Measurements from ENCODE around the gene RAB11FIP4.

The RAB11FIP4 gene

GRCh38 chr17:31413081-31413799, 21.8 kb downstream of the RAB11FIP4 start:
- no peak overlapping the region for H3K27ac ChIP-seq (ENCODE audit: low read depth, low read length)

DNA sequence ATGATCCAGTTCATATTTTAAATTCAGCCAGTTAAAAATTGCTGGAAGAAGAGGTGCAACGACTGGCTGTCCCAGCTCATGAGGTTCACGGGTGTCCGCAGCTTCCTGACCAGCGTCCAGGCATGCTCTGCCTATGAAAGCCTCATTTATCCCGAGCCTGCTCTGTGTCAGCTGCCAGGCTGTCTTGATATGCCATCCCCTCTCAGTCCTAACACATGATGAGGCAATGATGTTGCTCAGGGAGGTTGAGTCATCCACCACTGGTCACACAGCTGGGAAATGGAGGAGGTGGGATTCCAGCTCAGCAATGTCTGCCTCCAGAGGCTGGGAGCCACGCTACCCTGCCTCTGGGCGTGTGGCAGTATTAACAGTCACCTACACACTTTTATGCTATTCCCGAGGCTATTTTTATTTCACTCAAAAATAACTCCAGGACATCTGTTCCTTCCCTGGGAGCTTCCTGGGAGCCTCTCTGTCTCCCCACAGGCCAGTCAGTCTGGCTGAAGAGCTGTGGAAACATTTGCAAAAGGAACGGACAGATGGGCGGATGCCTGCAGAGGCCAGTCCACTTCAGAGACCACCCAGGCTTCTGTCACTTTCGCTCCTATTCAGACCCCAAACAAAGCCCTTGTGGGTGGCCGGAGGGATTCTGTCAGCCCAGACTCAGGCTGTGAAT, 22.5 kb downstream of the RAB11FIP4 start:
- Histone ChIP-seq H3K4me1 (ENCODE audit: control insufficient read depth, insufficient read depth, low read length) (peaks cover 35% of the 10 kb centered on the region), H3K9me3 (ENCODE audit: control insufficient read depth, insufficient read depth, low read length) (no peaks in the 10 kb centered on the region), H3K36me3 (ENCODE audit: control insufficient read depth, insufficient read depth, low read length) (no peaks in the 10 kb centered on the region), H3K4me3 (ENCODE audit: low read depth, low read length) (no peak overlapping the region), H3K27ac (ENCODE audit: low read depth, low read length) (peak overlapping the region; percentile 35), H3K27me3 (ENCODE audit: control insufficient read depth, insufficient read depth, low read length) (no peaks in the 10 kb centered on the region), H3K9ac (ENCODE audit: low read depth, low read length) (no peak overlapping the region)

More at GRCh38 chr17:31413081-31413799, 21.8 kb downstream of the RAB11FIP4 start:
- Histone ChIP-seq H3K9ac (ENCODE audit: low read depth, low read length) (no peak overlapping the region), H3K9me3 (ENCODE audit: control insufficient read depth, insufficient read depth, low read length) (no peaks in the 10 kb centered on the region), H3K27me3 (ENCODE audit: control insufficient read depth, insufficient read depth, low read length) (no peaks in the 10 kb centered on the region), H3K4me1 (ENCODE audit: control insufficient read depth, insufficient read depth, low read length) (peaks cover 31% of the 10 kb centered on the region), H3K36me3 (ENCODE audit: control insufficient read depth, insufficient read depth, low read length) (no peaks in the 10 kb centered on the region), H3K4me3 (ENCODE audit: low read depth, low read length) (no peak overlapping the region)

DNA sequence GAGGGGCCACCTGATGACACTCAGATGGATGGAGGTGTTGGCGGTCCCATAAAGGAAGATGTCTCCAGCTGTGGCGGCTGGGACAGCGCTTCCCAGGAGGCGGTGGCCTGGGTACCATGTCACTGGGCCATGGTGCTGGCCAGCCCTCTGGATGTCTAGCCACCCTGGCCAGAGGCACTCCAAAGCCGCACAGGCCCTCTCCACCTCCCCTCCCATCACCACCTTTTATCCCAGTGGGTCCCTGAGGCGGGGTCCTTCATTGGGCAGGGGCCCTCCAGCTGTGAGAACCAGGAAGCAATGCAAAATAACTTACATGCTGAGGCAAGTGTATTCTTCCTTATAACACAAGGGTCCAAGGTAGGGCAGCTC, 23.1 kb downstream of the RAB11FIP4 start:
- H3K4me1 ChIP-seq (ENCODE audit: control insufficient read depth, insufficient read depth, low read length): peaks cover 39% of the 10 kb centered on the region
- H3K4me3 ChIP-seq (ENCODE audit: low read depth, low read length): no peak overlapping the region
- H3K27me3 ChIP-seq (ENCODE audit: control insufficient read depth, insufficient read depth, low read length): no peaks in the 10 kb centered on the region
- no peak overlapping the region for H3K27ac ChIP-seq (ENCODE audit: low read depth, low read length)
- H3K9me3 ChIP-seq (ENCODE audit: control insufficient read depth, insufficient read depth, low read length): no peaks in the 10 kb centered on the region
- H3K36me3 ChIP-seq (ENCODE audit: control insufficient read depth, insufficient read depth, low read length): no peaks in the 10 kb centered on the region
- H3K9ac ChIP-seq (ENCODE audit: low read depth, low read length): no peak overlapping the region

DNA sequence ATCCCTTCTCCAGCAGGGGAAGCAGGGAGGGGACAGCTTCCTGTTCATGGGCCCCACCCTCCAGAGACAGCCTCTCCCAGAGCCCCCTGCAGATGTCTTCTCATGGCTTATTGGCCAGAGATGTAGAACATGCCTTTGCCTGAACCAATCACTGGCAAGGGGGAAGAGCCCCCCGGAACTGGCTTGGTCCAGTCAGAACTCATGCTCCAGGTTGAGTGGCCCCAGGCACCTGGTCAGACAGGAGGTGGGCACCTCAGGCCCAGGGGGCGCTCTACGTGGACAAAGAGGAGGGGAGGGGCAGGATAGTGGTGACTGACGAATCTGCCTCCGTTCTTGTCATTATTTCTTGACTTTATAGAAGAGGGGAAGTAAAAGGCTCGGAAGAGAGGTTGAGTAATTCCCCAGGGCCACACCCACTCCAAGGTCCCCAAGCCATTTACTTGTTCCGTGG, 23.6 kb downstream of the RAB11FIP4 start:
- H3K4me1 ChIP-seq (ENCODE audit: control insufficient read depth, insufficient read depth, low read length): peaks cover 39% of the 10 kb centered on the region
- H3K9me3 ChIP-seq (ENCODE audit: control insufficient read depth, insufficient read depth, low read length): no peaks in the 10 kb centered on the region
- no peak overlapping the region for H3K4me3 ChIP-seq (ENCODE audit: low read depth, low read length)
- H3K9ac ChIP-seq (ENCODE audit: low read depth, low read length): no peak overlapping the region
- H3K27me3 ChIP-seq (ENCODE audit: control insufficient read depth, insufficient read depth, low read length): no peaks in the 10 kb centered on the region
- no peaks in the 10 kb centered on the region for H3K36me3 ChIP-seq (ENCODE audit: control insufficient read depth, insufficient read depth, low read length)
- H3K27ac ChIP-seq (ENCODE audit: low read depth, low read length): no peak overlapping the region

DNA sequence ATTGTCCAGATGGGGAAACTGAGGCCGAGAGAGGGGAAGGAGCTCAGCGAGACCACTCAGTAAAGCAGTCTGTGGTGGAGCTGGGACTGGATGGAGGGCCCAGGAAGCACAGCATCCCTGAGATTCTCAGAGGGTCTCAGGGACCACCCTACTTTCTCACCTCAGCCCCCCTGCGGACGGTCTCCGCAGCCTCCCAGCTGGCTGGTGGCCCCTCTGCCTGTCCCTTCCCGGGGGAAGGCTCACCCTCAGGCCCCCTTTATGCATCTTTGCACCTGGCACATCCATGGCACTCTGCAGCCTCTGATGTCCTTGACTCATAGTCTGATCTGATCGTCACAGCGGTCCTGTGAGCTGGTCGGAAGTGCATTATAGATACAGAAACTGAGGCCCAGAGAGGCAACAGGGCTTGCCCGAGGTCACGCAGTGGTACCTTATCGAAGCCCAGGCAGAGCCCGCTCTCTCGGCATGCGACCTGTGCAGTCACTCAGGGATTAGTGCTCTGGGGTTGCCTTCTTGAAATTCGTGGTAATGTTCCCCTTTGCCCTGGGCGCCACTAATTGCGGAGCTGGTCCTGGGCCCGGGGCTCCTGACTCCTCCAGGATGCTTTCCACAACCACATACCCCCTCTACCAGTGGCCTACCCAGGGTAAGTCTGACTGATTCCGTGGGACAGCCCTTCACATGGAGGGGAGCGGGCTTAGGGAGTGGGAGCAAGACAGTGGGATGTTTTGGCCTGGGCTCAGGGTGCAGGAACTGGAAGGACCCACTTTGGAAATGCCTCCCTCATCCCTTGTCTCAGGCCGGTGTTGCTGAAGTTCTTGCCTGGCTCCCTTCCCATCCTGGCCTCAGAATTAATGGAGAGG, 24.4 kb downstream of the RAB11FIP4 start:
- Histone ChIP-seq H3K27ac (ENCODE audit: low read depth, low read length) (peak overlapping the region; percentile 17), H3K4me1 (ENCODE audit: control insufficient read depth, insufficient read depth, low read length) (peaks cover 39% of the 10 kb centered on the region), H3K4me3 (ENCODE audit: low read depth, low read length) (no peak overlapping the region), H3K9me3 (ENCODE audit: control insufficient read depth, insufficient read depth, low read length) (no peaks in the 10 kb centered on the region), H3K9ac (ENCODE audit: low read depth, low read length) (no peak overlapping the region), H3K27me3 (ENCODE audit: control insufficient read depth, insufficient read depth, low read length) (no peaks in the 10 kb centered on the region), H3K36me3 (ENCODE audit: control insufficient read depth, insufficient read depth, low read length) (no peaks in the 10 kb centered on the region)

- Histone ChIP-seq H3K27me3 (ENCODE audit: control insufficient read depth, insufficient read depth, low read length) (no peaks in the 10 kb centered on the region), H3K9ac (ENCODE audit: low read depth, low read length) (no peak overlapping the region), H3K27ac (ENCODE audit: low read depth, low read length) (peak overlapping the region; percentile 17), H3K36me3 (ENCODE audit: control insufficient read depth, insufficient read depth, low read length) (no peaks in the 10 kb centered on the region), H3K9me3 (ENCODE audit: control insufficient read depth, insufficient read depth, low read length) (no peaks in the 10 kb centered on the region), H3K4me3 (ENCODE audit: low read depth, low read length) (no peak overlapping the region), H3K4me1 (ENCODE audit: control insufficient read depth, insufficient read depth, low read length) (peaks cover 39% of the 10 kb centered on the region)
Measured at GRCh38 chr17:31416503-31416923, 25.0 kb downstream of the RAB11FIP4 start.

GRCh38 chr17:31417051-31417792, 25.7 kb downstream of the RAB11FIP4 start:
- Histone ChIP-seq H3K4me1 (ENCODE audit: control insufficient read depth, insufficient read depth, low read length) (peaks cover 32% of the 10 kb centered on the region), H3K36me3 (ENCODE audit: control insufficient read depth, insufficient read depth, low read length) (no peaks in the 10 kb centered on the region), H3K27ac (ENCODE audit: low read depth, low read length) (no peak overlapping the region), H3K9ac (ENCODE audit: low read depth, low read length) (no peak overlapping the region), H3K4me3 (ENCODE audit: low read depth, low read length) (no peak overlapping the region), H3K9me3 (ENCODE audit: control insufficient read depth, insufficient read depth, low read length) (no peaks in the 10 kb centered on the region), H3K27me3 (ENCODE audit: control insufficient read depth, insufficient read depth, low read length) (no peaks in the 10 kb centered on the region)

GRCh38 chr17:31418773-31419350, 27.4 kb downstream of the RAB11FIP4 start:
- Histone ChIP-seq H3K36me3 (ENCODE audit: control insufficient read depth, insufficient read depth, low read length) (no peaks in the 10 kb centered on the region), H3K9ac (ENCODE audit: low read depth, low read length) (no peak overlapping the region), H3K27ac (ENCODE audit: low read depth, low read length) (peak overlapping the region; percentile 28), H3K4me1 (ENCODE audit: control insufficient read depth, insufficient read depth, low read length) (peaks cover 21% of the 10 kb centered on the region), H3K9me3 (ENCODE audit: control insufficient read depth, insufficient read depth, low read length) (no peaks in the 10 kb centered on the region), H3K27me3 (ENCODE audit: control insufficient read depth, insufficient read depth, low read length) (no peaks in the 10 kb centered on the region), H3K4me3 (ENCODE audit: low read depth, low read length) (no peak overlapping the region)

GRCh38 chr17:31422443-31422842, 31.0 kb downstream of the RAB11FIP4 start:
- H3K4me1 ChIP-seq (ENCODE audit: control insufficient read depth, insufficient read depth, low read length): peaks cover 24% of the 10 kb centered on the region
- no peaks in the 10 kb centered on the region for H3K9me3 ChIP-seq (ENCODE audit: control insufficient read depth, insufficient read depth, low read length)
- no peak overlapping the region for H3K27ac ChIP-seq (ENCODE audit: low read depth, low read length)
- H3K9ac ChIP-seq (ENCODE audit: low read depth, low read length): no peak overlapping the region
- H3K36me3 ChIP-seq (ENCODE audit: control insufficient read depth, insufficient read depth, low read length): no peaks in the 10 kb centered on the region
- no peak overlapping the region for H3K4me3 ChIP-seq (ENCODE audit: low read depth, low read length)
- H3K27me3 ChIP-seq (ENCODE audit: control insufficient read depth, insufficient read depth, low read length): no peaks in the 10 kb centered on the region

GRCh38 chr17:31424944-31425281, 33.4 kb downstream of the RAB11FIP4 start:
- Histone ChIP-seq H3K9ac (ENCODE audit: low read depth, low read length) (0 out of 2 replicates have a peak overlapping the region, but pooled peaks have one; percentile 10), H3K4me1 (ENCODE audit: control insufficient read depth, insufficient read depth, low read length) (peaks cover 16% of the 10 kb centered on the region), H3K27me3 (ENCODE audit: control insufficient read depth, insufficient read depth, low read length) (no peaks in the 10 kb centered on the region), H3K36me3 (ENCODE audit: control insufficient read depth, insufficient read depth, low read length) (no peaks in the 10 kb centered on the region), H3K4me3 (ENCODE audit: low read depth, low read length) (no peak overlapping the region), H3K27ac (ENCODE audit: low read depth, low read length) (peak overlapping the region; percentile 81), H3K9me3 (ENCODE audit: control insufficient read depth, insufficient read depth, low read length) (no peaks in the 10 kb centered on the region)

Measured in HUES48 (cell line).